DND-41 (cell line): Measurements from ENCODE around the gene IRX1.

ENCODE experiments used
- ATAC-seq: fragments of 200-7000 bp; cut with Tn5 transposase; 3 replicates; pipeline ENCODE4 v1.9.1; 2021; ENCODE audit warnings: low read depth; ENCODE audit not compliant: insufficient read depth
- DNase-seq: peaks from one replicate; pipeline ENCODE4 v3.0.0-alpha.2; 2020
- H2AFZ ChIP-seq: 2 replicates; pipeline ENCODE4 v1.6.0; 2012; ENCODE audit warnings: low read depth, low read length
- H3K27ac ChIP-seq: 2 replicates; pipeline ENCODE4 v1.5.1; 2012; ENCODE audit warnings: low read length, inconsistent platforms
- H3K27me3 ChIP-seq: fragments of 200-600 bp; sonication (generic); 2 replicates; pipeline ENCODE4 v1.6.0; 2012; ENCODE audit warnings: low read length, mild to moderate bottlenecking, inconsistent platforms; ENCODE audit not compliant: insufficient read depth, poor library complexity
- H3K36me3 ChIP-seq: 2 replicates; pipeline ENCODE4 v1.5.1; 2012; ENCODE audit warnings: low read length, inconsistent platforms; ENCODE audit not compliant: insufficient read depth
- H3K4me1 ChIP-seq: 2 replicates; pipeline ENCODE4 v1.5.1; 2012; ENCODE audit warnings: mild to moderate bottlenecking, low read length; ENCODE audit not compliant: insufficient read depth
- H3K4me2 ChIP-seq: 2 replicates; pipeline ENCODE4 v1.6.0; 2012; ENCODE audit warnings: mild to moderate bottlenecking, moderate library complexity, low read length, inconsistent platforms; ENCODE audit not compliant: insufficient read depth
- H3K4me3 ChIP-seq, 2 experiments: fragments of 200-600 bp in 1 of 2; shearing (Covaris generic) in 1 of 2; 2 replicates each; pipeline ENCODE4 v1.5.1; 2012 to 2016; ENCODE audit warnings: inconsistent platforms in 2 of 2, low read length in 2 of 2, mild to moderate bottlenecking in 2 of 2, low read depth in 1 of 2, moderate library complexity in 1 of 2
- H3K79me2 ChIP-seq: 2 replicates; pipeline ENCODE4 v1.6.0; 2012; ENCODE audit warnings: low read length, inconsistent platforms; ENCODE audit not compliant: insufficient read depth
- H3K9ac ChIP-seq: 2 replicates; pipeline ENCODE4 v1.6.0; 2012; ENCODE audit warnings: low read depth, mild to moderate bottlenecking, inconsistent platforms, low read length, moderate library complexity
- H3K9me3 ChIP-seq: 2 replicates; pipeline ENCODE4 v1.5.1; 2012; ENCODE audit warnings: low read length, moderate library complexity, mild to moderate bottlenecking, inconsistent platforms; ENCODE audit not compliant: insufficient read depth, severe bottlenecking
- H4K20me1 ChIP-seq: 2 replicates; pipeline ENCODE4 v1.6.0; 2012; ENCODE audit warnings: low read length; ENCODE audit not compliant: insufficient read depth
- EZH2 ChIP-seq: IDR thresholded peaks from 3 replicates; pipeline ENCODE4 v1.6.1; 2012; ENCODE audit warnings: borderline replicate concordance, low read depth, mild to moderate bottlenecking, moderate library complexity, low read length, inconsistent platforms; ENCODE audit not compliant: severe bottlenecking
- TF ChIP-seq, protein P1 (sequence below): IDR thresholded peaks from 2 replicates; pipeline ENCODE4 v1.5.1; 2012; ENCODE audit warnings: borderline replicate concordance, low read length, moderate library complexity, mild to moderate bottlenecking; ENCODE audit not compliant: poor library complexity, severe bottlenecking; ENCODE audit errors: extremely low read depth

The IRX1 gene

DNA sequence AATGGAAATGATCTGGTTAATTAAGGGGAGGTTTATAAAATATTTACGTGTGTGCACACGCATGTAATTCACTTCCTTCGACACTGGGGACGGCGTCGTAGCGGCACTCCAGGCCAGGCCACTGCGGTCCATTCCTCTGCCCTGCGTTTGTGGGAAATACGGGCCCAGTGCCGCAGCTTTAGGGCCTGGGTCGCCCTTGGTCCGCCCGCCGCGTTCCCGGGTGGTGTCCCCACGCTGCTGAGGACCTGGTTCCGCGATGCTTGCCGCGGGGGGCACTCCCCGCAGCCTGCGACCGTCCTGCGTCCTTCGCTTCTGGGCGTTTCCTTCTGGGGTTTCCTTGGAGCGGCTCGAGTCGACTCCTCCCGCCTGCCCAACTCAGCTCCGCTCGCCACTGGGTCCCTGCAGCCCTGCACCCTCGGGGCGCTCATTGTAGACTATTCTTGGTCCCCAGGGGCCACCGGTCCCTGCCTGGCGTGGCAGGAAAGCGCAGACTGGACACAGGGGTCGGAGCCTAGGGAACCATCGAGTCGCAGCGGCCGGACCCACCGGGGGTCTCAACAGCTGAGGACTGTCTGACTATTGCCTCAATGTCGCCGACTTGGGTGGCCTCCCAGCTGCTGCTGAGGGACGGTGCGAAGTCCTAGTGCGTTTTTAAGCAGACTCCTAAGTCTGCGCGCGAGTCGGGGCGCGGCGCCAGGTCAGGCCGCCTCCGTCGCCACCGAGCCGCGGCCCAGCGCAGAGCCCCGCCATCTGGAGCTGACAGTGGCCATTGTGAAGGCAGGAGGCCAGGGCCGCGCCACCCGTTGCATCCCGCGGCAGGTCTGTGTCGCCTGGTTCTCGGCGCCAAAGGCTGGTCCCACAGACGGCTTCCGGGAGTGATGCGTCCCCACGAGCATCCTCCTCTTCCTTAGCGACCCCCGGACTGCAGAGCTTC lies 4.4 kb upstream of the IRX1 start:
- H3K79me2 ChIP-seq = no peaks in the 10 kb centered on the region
- no peak overlapping the region for H3K4me3 ChIP-seq
- H3K27me3 ChIP-seq = no peaks in the 10 kb centered on the region
- H3K4me2 ChIP-seq = no peak overlapping the region
- H3K4me1 ChIP-seq = no peaks in the 10 kb centered on the region
- H2AFZ ChIP-seq = no peak overlapping the region
- no peak overlapping the region for H3K27ac ChIP-seq
- no peak overlapping the region for H3K9ac ChIP-seq
- H4K20me1 ChIP-seq = no peaks in the 10 kb centered on the region
- no peaks in the 10 kb centered on the region for H3K36me3 ChIP-seq
- no peak for DNase-seq
- H3K9me3 ChIP-seq = peaks cover 4% of the 10 kb centered on the region
- TF ChIP-seq, protein P1, sequence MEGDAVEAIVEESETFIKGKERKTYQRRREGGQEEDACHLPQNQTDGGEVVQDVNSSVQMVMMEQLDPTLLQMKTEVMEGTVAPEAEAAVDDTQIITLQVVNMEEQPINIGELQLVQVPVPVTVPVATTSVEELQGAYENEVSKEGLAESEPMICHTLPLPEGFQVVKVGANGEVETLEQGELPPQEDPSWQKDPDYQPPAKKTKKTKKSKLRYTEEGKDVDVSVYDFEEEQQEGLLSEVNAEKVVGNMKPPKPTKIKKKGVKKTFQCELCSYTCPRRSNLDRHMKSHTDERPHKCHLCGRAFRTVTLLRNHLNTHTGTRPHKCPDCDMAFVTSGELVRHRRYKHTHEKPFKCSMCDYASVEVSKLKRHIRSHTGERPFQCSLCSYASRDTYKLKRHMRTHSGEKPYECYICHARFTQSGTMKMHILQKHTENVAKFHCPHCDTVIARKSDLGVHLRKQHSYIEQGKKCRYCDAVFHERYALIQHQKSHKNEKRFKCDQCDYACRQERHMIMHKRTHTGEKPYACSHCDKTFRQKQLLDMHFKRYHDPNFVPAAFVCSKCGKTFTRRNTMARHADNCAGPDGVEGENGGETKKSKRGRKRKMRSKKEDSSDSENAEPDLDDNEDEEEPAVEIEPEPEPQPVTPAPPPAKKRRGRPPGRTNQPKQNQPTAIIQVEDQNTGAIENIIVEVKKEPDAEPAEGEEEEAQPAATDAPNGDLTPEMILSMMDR = no peak
- TF ChIP-seq EZH2 = no peak
- no peak for ATAC-seq

DNA sequence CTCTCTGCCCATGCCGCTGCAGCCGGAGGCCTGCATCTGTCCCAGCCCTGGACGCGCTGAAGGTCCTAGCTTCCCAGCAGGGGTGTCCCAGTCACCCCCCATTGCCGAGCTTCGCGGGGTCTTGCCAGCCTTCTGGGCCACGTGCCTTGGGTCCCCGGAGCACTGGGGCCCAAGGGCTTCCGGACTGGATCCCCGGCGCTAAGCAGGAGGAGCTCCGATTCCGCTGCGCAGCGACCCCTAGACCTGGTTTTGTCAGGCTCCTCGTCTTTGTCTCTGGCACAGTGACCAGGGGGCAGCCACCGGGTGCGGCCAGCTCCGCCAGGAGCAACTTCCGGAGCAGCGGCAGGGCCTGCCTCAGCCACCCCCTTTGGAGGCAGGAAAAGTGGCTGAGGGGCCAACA lies 3.3 kb upstream of the IRX1 start:
- H3K4me3 ChIP-seq = no peak overlapping the region
- no peaks in the 10 kb centered on the region for H3K4me1 ChIP-seq
- no peaks in the 10 kb centered on the region for H3K36me3 ChIP-seq
- H3K27me3 ChIP-seq = no peaks in the 10 kb centered on the region
- no peaks in the 10 kb centered on the region for H3K79me2 ChIP-seq
- no peak for DNase-seq
- H3K9ac ChIP-seq = no peak overlapping the region
- no peak overlapping the region for H3K4me2 ChIP-seq
- no peak overlapping the region for H3K27ac ChIP-seq
- H4K20me1 ChIP-seq = no peaks in the 10 kb centered on the region
- no peak overlapping the region for H2AFZ ChIP-seq
- peaks cover 4% of the 10 kb centered on the region for H3K9me3 ChIP-seq
- TF ChIP-seq EZH2 = no peak
- TF ChIP-seq, protein P1 = no peak
- no peak for ATAC-seq

DNA sequence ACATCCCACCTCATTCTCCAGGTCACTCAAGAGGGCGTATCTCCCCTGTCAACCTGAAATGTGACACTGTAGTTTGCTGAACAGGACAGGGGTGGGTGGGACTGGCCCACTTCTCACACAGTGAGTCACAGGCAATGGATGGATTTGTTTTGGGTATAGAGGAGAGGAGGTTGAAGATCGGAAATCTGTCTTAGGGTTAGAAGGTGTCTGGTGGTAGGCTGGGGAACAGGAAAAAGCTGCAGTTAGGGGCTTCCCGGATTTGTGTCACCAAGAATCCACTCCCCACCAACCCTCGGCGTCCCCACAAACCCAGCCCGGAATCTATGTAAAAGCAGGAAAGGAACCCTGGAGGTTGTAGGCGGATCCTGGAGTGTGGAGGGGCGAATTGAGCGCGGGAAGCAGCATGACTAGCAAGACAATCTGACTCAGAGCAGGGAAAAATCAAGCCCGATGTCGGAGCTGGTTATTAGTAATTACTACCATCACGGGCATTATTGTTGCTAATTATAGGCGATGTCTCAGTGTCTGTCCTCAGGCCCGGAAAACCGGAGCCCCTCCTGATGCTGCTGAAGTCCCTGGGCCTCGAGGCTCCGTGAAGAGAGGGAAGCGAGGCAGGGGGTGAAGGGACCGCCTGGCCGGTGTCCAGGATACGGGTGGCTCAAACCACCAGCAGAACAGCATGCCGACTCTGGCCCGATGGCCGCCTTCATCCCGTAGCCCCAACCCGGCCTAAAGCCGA lies 1.7 kb upstream of the IRX1 start:
- Histone ChIP-seq H3K4me2 (no peak overlapping the region), H3K27me3 (no peaks in the 10 kb centered on the region), H3K4me3 (no peak overlapping the region), H3K79me2 (no peaks in the 10 kb centered on the region), H3K4me1 (no peaks in the 10 kb centered on the region), H2AFZ (no peak overlapping the region), H3K27ac (no peak overlapping the region), H3K9me3 (peaks cover 4% of the 10 kb centered on the region), H4K20me1 (no peaks in the 10 kb centered on the region), H3K36me3 (no peaks in the 10 kb centered on the region), H3K9ac (no peak overlapping the region)
- ATAC-seq (no peak), DNase-seq (no peak)
- TF ChIP-seq, protein P1 = no peak
- no peak for TF ChIP-seq EZH2
